OCI-LY7 (cell line): ENCODE measurements around the gene ADD1.

Experiments used
- CTCF ChIP-seq: fragments of 200-600 bp; sonication (generic); conservative IDR thresholded peaks from 2 replicates; pipeline ENCODE4 v1.5.1; 2014; ENCODE audit warnings: mild to moderate bottlenecking, antibody characterized with exemption, low read length, moderate library complexity, mixed read lengths
- EZH2phosphoT487 ChIP-seq: fragments of 200-600 bp; sonication (generic); IDR thresholded peaks from 2 replicates; pipeline ENCODE4 v1.6.1; 2018; ENCODE audit warnings: low read depth, borderline replicate concordance, mild to moderate bottlenecking, mixed run types, antibody characterized with exemption, low read length, moderate library complexity, mixed read lengths

GRCh38 chr4:2930135-2930757, 86.6 kb downstream of the ADD1 start:
- TF ChIP-seq CTCF = no peak
- no peak for TF ChIP-seq EZH2phosphoT487
